LNCAP (cell line): Measurements from ENCODE around the gene SCN3A.

Source experiments
- CTCF ChIP-seq: fragments of 450-650 bp; IDR thresholded peaks from 2 replicates; pipeline ENCODE4 v1.5.1; 2017; ENCODE audit warnings: mild to moderate bottlenecking

The SCN3A gene

DNA sequence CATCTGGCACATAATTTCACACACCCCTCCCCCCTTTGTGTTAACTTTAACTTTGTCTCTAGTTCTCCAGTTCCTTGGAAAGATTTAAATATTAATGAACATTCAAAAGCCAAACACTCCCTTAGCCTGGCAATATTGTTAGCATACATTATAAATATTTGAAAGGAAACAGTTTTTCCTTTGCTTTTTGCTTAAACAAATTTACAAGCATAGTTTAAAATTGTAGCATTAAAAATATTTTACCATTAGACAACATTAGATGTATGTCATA is 135.4 kb downstream of the SCN3A start:
- TF ChIP-seq CTCF: no peak

- TF ChIP-seq CTCF: no peak
Measured at GRCh38 chr2:165067643-165068486, 136.0 kb downstream of the SCN3A start.

- no peak for TF ChIP-seq CTCF
Measured at GRCh38 chr2:165064743-165065142, 139.1 kb downstream of the SCN3A start.

- no peak for TF ChIP-seq CTCF
Measured at GRCh38 chr2:165060411-165060810, 143.4 kb downstream of the SCN3A start.

DNA sequence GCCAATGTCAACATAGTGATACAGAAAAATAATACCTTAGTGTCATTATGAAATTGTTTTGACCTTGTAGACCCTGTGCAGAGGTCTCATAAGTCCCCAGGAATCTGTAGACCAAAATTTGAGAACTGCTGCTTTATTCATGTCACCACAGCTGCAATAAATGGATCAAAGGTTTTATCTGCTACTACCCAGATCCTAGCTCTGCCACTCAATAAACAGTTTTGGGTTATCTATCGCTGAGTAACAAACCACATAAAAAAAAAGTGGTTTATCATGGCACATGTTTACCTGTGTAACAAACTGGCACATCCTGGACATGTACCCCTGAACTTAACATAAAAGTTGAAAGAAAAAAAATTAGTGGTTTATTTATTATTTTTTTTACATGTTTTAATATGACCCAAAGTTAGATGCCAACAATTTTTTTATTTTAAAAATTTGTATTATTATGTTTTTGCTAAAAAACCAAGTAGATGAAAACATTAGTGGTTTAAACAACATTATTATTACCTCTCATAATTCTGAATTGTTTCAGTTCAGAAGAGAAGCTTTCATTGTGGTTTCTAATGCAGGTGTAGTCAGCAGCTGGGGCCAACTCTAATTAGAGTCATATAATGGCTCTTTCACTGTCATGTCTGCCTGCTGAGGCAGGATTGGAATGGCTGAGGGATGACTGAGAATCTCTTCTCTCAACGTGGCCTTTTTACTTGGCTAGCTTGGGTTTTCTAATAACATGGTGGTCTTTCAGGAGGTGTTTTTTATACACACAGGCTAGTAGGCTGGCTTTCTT is 145.2 kb downstream of the SCN3A start:
- no peak for TF ChIP-seq CTCF

DNA sequence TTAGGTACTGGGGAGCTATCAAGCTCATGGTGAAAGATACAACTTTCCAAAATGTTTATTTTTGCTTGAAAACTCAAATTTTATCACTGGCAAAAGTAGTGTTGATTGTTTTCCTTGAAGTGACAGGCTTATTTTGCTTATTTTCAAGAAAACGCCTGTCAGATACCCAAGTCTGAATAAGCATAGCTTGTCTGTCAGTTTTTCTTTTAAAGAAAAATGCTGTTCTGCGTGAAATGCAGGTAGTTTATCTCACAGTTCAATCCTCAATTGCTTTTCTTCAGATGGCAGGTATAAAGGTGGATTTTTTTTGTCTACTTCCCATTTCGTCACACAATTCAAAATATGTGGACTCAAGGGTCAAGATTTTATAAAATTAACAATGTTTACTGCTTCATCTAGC is 145.9 kb downstream of the SCN3A start:
- TF ChIP-seq CTCF: no peak

GRCh38 chr2:165057308-165057707 is 146.5 kb downstream of the SCN3A start:
- no peak for TF ChIP-seq CTCF
